Neuron (in vitro differentiated cells): ENCODE results near the gene MPEG1.

Experiments used
- H2AFZ ChIP-seq: one replicate; pipeline ENCODE4 v1.6.1; 2013; ENCODE audit warnings: low read depth, mild to moderate bottlenecking, inconsistent platforms, low read length, moderate library complexity
- H3K27me3 ChIP-seq: one replicate; pipeline ENCODE4 v1.6.1; 2013; ENCODE audit warnings: low read length; ENCODE audit not compliant: insufficient read depth
- H3K36me3 ChIP-seq: one replicate; pipeline ENCODE4 v1.6.1; 2013; ENCODE audit warnings: low read length; ENCODE audit not compliant: insufficient read depth
- H3K4me1 ChIP-seq: one replicate; pipeline ENCODE4 v1.6.1; 2013; ENCODE audit warnings: low read length; ENCODE audit not compliant: insufficient read depth
- H3K4me3 ChIP-seq: 2 replicates; pipeline ENCODE4 v1.5.1; 2013; ENCODE audit warnings: mild to moderate bottlenecking, low read length, moderate library complexity
- H3K9me3 ChIP-seq: one replicate; pipeline ENCODE4 v1.6.1; 2013; ENCODE audit warnings: low read length

MPEG1 gene

DNA sequence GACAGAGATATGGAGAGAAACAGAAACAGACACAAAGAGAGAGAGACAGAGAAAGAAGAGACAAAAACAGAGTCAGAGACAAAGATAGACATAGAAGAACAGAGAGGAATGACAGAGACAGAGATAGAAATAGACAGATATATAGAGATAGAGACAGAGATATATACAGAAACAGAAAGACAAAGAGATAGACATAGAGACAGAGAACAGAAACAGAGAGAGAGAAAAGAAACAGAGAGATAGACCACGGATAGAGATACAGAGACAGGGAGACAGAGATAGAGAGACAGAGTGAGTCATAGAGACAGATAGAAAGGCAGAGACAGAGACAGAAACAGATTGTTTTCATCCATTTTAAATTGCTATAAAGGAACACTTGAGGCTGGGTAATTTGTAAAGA lies 12.3 kb upstream of the MPEG1 start:
- Histone ChIP-seq H3K4me1 (no peaks in the 10 kb centered on the region), H3K27me3 (peaks cover 14% of the 10 kb centered on the region), H3K4me3 (no peak overlapping the region), H2AFZ (no peak overlapping the region), H3K9me3 (no peaks in the 10 kb centered on the region), H3K36me3 (no peaks in the 10 kb centered on the region)

- Histone ChIP-seq H2AFZ (no peak overlapping the region), H3K27me3 (peaks cover 14% of the 10 kb centered on the region), H3K4me1 (no peaks in the 10 kb centered on the region), H3K9me3 (no peaks in the 10 kb centered on the region), H3K4me3 (no peak overlapping the region), H3K36me3 (no peaks in the 10 kb centered on the region)
These were observed 11.7 kb upstream of the MPEG1 start for GRCh38 chr11:59224351-59224928.

DNA sequence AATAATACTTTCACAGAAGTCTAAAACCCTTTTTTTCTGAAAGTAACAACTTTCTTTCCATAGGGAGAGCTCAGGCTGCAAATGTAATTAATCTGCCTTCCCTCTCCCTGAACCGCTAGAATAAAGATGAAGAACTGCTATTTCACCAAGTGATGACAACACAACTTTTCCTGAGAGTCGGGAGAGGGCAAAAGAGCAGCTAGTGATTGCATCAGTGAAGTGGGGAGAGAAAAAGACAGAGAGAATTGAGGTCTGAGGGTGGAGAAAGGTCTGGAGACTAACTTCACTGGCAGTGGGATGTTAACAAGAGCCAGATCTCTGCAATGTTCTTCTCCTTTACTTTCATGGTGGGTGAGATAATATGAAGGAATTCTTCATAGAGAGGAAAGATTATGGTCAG lies 10.9 kb upstream of the MPEG1 start:
- H3K27me3 ChIP-seq: peaks cover 14% of the 10 kb centered on the region
- no peak overlapping the region for H2AFZ ChIP-seq
- no peaks in the 10 kb centered on the region for H3K36me3 ChIP-seq
- H3K4me3 ChIP-seq: no peak overlapping the region
- no peaks in the 10 kb centered on the region for H3K9me3 ChIP-seq
- no peaks in the 10 kb centered on the region for H3K4me1 ChIP-seq

DNA sequence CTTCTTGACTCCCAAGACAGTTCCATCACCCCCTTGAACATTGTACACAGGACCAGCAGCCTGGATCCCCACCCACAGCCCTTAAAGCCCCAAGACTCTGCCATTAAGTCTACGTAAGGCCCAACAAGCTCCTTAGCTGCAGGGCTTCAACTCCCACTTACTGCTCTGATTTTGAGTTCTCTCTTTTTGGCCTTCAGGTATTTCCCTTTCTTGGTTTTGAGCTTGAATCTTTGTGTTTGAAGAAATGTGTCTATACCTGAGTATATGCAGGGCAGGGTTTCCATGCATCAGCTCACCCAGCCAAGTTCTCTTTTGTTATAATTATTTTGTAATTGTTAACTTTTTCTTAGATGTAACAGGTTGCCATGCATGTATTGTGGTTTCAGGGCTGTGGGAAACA lies 10.4 kb upstream of the MPEG1 start:
- Histone ChIP-seq H3K9me3 (no peaks in the 10 kb centered on the region), H3K4me1 (no peaks in the 10 kb centered on the region)

DNA sequence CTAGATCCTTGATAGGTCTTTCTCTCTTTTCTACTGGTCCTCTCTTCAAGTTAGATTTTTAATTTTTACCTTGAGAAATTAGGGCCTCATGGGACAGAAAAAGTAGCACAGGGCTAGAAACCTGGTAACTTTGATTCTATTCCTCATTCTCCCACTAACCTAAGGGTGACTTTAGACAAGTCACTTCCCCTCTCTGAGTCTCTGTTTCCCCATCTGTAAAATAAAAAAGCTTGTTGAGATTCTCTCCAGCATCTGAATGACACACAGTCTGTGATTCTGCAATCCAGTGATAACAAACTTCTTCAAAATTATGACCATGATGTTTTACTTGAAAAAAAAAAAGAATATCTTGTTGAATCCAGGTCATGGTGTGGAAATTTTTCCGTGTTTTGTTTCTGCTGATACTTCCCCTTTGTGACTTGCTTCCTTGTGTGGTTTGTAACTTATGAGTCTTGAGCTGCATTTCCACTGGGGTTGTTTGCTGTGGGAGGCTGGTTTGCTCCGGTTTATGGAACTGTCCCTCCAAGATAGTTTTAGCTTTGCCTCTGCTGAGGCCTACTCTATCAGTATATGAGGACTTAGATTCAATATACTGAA lies 9.8 kb upstream of the MPEG1 start:
- H3K27me3 ChIP-seq: peaks cover 14% of the 10 kb centered on the region
- no peak overlapping the region for H3K4me3 ChIP-seq
- H2AFZ ChIP-seq: no peak overlapping the region
- H3K4me1 ChIP-seq: no peaks in the 10 kb centered on the region
- H3K9me3 ChIP-seq: no peaks in the 10 kb centered on the region
- no peaks in the 10 kb centered on the region for H3K36me3 ChIP-seq

More for the DNA sequence above, 10.4 kb upstream of the MPEG1 start:
- Histone ChIP-seq H2AFZ (no peak overlapping the region), H3K27me3 (peaks cover 14% of the 10 kb centered on the region), H3K36me3 (no peaks in the 10 kb centered on the region), H3K4me3 (no peak overlapping the region)

DNA sequence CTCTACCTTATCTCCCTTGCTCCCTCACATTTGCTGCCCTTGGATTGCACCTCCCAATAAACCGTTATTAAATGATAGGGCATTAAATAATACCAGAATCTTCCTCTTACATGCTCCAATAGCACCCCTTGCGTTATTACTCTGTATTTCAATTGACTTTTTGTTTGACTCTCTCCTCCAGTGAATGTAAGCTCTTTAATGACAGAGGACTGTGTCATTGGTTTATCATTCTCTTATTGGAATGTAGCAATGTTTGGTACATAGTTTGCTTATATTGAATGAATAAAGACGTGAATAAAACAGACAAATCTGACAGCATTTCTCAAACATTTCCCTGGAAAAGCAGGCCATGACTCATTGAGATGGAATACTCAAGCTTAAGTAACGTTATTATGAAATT lies 8.7 kb upstream of the MPEG1 start:
- Histone ChIP-seq H3K27me3 (peaks cover 14% of the 10 kb centered on the region), H2AFZ (no peak overlapping the region), H3K4me1 (no peaks in the 10 kb centered on the region), H3K9me3 (no peaks in the 10 kb centered on the region), H3K36me3 (no peaks in the 10 kb centered on the region), H3K4me3 (no peak overlapping the region)

- H3K9me3 ChIP-seq: no peaks in the 10 kb centered on the region
- no peaks in the 10 kb centered on the region for H3K36me3 ChIP-seq
- H3K4me3 ChIP-seq: no peak overlapping the region
- H3K4me1 ChIP-seq: no peaks in the 10 kb centered on the region
- H3K27me3 ChIP-seq: peaks cover 13% of the 10 kb centered on the region
- H2AFZ ChIP-seq: no peak overlapping the region
These were observed 7.1 kb upstream of the MPEG1 start for GRCh38 chr11:59219836-59220235.

GRCh38 chr11:59218893-59219292 lies 6.2 kb upstream of the MPEG1 start:
- H3K27me3 ChIP-seq: peaks cover 4% of the 10 kb centered on the region
- H3K4me3 ChIP-seq: no peak overlapping the region
- no peaks in the 10 kb centered on the region for H3K36me3 ChIP-seq
- H3K9me3 ChIP-seq: peaks cover 1% of the 10 kb centered on the region
- no peak overlapping the region for H2AFZ ChIP-seq
- no peaks in the 10 kb centered on the region for H3K4me1 ChIP-seq

DNA sequence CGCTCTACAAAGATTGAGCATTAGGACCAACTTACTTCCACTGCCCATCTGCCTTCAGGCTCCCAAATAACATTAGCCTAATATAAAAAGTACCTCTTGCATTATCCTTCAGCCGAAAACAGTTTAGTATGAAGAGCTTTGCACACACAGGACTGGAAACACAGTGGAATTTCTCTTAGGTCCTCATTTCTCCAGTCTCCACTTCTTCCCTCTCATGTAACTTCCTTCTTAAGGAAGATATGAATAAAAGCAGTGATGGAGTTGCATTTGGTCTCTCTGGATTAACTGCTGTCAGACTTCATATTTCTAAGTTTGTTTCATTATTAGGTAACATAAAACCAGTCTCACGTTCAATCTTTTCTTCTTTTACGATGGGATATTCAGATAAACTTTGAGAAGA lies 5.6 kb upstream of the MPEG1 start:
- no peak overlapping the region for H2AFZ ChIP-seq

GRCh38 chr11:59216641-59217564 lies 4.2 kb upstream of the MPEG1 start:
- peaks cover 1% of the 10 kb centered on the region for H3K9me3 ChIP-seq
- H3K27me3 ChIP-seq: no peaks in the 10 kb centered on the region
- H3K36me3 ChIP-seq: no peaks in the 10 kb centered on the region
- H3K4me3 ChIP-seq: no peak overlapping the region
- no peaks in the 10 kb centered on the region for H3K4me1 ChIP-seq
- H2AFZ ChIP-seq: no peak overlapping the region

More for the DNA sequence above, 5.6 kb upstream of the MPEG1 start:
- Histone ChIP-seq H3K4me1 (no peaks in the 10 kb centered on the region), H3K27me3 (no peaks in the 10 kb centered on the region), H3K9me3 (peaks cover 1% of the 10 kb centered on the region), H3K36me3 (no peaks in the 10 kb centered on the region), H3K4me3 (no peak overlapping the region)

DNA sequence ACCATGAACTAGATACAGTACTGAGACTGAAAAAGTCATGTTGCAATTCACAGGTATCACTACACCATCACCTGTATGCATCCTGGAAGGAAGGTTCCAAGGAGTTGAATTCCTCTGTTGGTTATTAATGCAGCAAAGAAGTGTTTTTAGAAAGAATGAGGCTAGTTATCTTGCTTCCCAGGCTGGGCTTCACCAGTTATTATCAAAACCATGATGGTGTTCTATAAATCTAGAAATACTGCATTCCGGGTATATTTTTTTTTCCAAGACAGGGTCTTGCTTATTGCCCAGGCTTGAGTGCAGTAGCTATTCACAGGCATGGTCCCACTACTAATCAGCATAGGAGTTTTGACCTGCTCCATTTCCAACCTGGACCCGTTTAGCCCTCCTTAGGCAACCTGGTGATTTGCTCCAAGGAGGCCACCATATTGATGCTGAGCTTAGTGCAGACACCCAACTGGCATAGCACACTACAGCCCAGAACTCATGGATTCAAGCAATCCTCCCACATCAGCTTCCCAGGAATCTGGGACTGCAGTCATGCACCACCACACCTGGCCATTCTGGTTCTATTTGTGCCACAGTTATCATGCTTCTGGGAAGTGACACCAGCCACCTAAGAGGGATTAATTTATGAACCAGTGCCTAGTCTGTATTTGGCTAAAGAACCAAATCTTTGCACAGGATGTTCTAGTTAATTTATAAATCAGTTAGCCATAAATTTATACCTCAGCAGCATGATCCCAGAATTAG lies 1.6 kb upstream of the MPEG1 start:
- Histone ChIP-seq H3K36me3 (peaks cover 4% of the 10 kb centered on the region), H3K4me3 (no peak overlapping the region), H2AFZ (no peak overlapping the region), H3K27me3 (no peaks in the 10 kb centered on the region), H3K9me3 (peaks cover 1% of the 10 kb centered on the region), H3K4me1 (no peaks in the 10 kb centered on the region)

DNA sequence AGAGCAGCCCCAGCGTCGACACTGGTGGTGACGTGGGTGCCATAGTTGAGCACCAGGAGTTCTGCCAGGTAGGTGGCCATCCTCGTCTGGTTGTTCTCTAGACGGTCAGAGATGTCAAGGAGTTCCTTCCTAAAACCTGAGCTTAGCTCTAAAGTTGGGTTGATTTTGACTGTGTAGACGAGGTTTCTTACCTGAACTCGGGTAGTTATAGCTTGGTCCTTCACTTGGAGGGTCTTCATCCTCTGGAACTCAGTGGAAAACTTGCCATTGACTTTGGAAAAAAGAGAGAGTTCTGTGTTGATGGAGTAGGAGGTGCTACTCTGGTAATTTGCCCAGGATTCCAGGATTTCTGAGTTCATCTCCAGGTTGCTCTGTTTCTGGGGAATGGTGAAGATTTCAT lies 505 bp downstream of the MPEG1 start:
- H3K4me1 ChIP-seq: peaks cover 5% of the 10 kb centered on the region
- H3K36me3 ChIP-seq: peaks cover 22% of the 10 kb centered on the region
- H3K9me3 ChIP-seq: peaks cover 1% of the 10 kb centered on the region
- H3K27me3 ChIP-seq: no peaks in the 10 kb centered on the region
- no peak overlapping the region for H2AFZ ChIP-seq
- no peak overlapping the region for H3K4me3 ChIP-seq

GRCh38 chr11:59208956-59209355 lies 3.8 kb downstream of the MPEG1 start:
- no peak overlapping the region for H3K4me3 ChIP-seq
- no peaks in the 10 kb centered on the region for H3K27me3 ChIP-seq
- H3K4me1 ChIP-seq: peaks cover 9% of the 10 kb centered on the region
- no peak overlapping the region for H2AFZ ChIP-seq
- no peaks in the 10 kb centered on the region for H3K9me3 ChIP-seq
- H3K36me3 ChIP-seq: peaks cover 53% of the 10 kb centered on the region
